Amygdala (tissue), 56 donors: Measurements from ENCODE around the gene SAA2.
"Not testable (repeated sequence)": the region's sequence is repeated elsewhere in the genome, so short reads cannot be mapped to it uniquely, and the experiment has no call there.

Experiments used
- DNase-seq, 56 donors: peaks; one replicate each; lab custom pipeline; 2025; lab: John Stamatoyannopoulos, UW

Gene SAA2

GRCh38 chr11:18253778-18254338 lies 5.4 kb upstream of the SAA2 start:
- DNase-seq, result no peak

GRCh38 chr11:18253233-18253632 lies 4.8 kb upstream of the SAA2 start:
- DNase-seq, result no peak

- DNase-seq, result not testable (repeated sequence)
Measured at GRCh38 chr11:18247191-18247581, 1.3 kb downstream of the SAA2 start.

- DNase-seq, result not testable (repeated sequence)
Measured at GRCh38 chr11:18246379-18247190, 1.9 kb downstream of the SAA2 start.

- no peak for DNase-seq
Measured at GRCh38 chr11:18245396-18245795, 3.1 kb downstream of the SAA2 start.

- peak in 5 of 56 donors; percentile 3 to 22 (median 6) for DNase-seq
Measured at GRCh38 chr11:18243783-18244362, 4.6 kb downstream of the SAA2 start.

GRCh38 chr11:18239655-18240054 lies 8.8 kb downstream of the SAA2 start:
- DNase-seq, result no peak

- DNase-seq, result no peak
Measured at GRCh38 chr11:18236664-18237356, 11.7 kb downstream of the SAA2 start, which contains the start of gene SAA4. Gene SAA4 (minus strand): TSS chr11:18236802. CDS start chr11:18235926, 876 bp downstream.

- DNase-seq, result no peak
Measured at GRCh38 chr11:18235394-18236334, 12.8 kb downstream of the SAA2 start.

GRCh38 chr11:18233912-18234311 lies 14.6 kb downstream of the SAA2 start:
- no peak for DNase-seq

- no peak for DNase-seq
Measured at GRCh38 chr11:18230859-18231258, 17.6 kb downstream of the SAA2 start.

GRCh38 chr11:18229501-18229900 lies 19.0 kb downstream of the SAA2 start:
- no peak for DNase-seq

- no peak for DNase-seq
Measured at GRCh38 chr11:18225913-18226312, 22.6 kb downstream of the SAA2 start.

- no peak for DNase-seq
Measured at GRCh38 chr11:18223591-18224387, 24.7 kb downstream of the SAA2 start.

- DNase-seq, result no peak
Measured at GRCh38 chr11:18222814-18223421, 25.6 kb downstream of the SAA2 start.

- DNase-seq, result no peak
Measured at GRCh38 chr11:18221274-18221876, 27.1 kb downstream of the SAA2 start.

- DNase-seq, result no peak
Measured at GRCh38 chr11:18209058-18209457, 39.4 kb downstream of the SAA2 start.

- DNase-seq, result no peak
Measured at GRCh38 chr11:18204771-18205170, 43.7 kb downstream of the SAA2 start.
